Esophagus muscularis mucosa (tissue), 4 donors: Measurements from ENCODE around the gene NPBWR2. TPM values are rescaled to one million over a fixed set of nuclear protein-coding genes. Genes with fewer than 3 reads are reported as not detected.

Source experiments
- DNase-seq: peaks from one replicate; pipeline ENCODE4 v3.0.0-alpha.2; 2017; ENCODE audit errors: extremely low spot score
- H3K27ac ChIP-seq, 4 donors: fragments of 200-600 bp; sonication (generic); replicated peaks in 1 of 4; 1 replicate in 3 of 4; 2 replicates in 1 of 4; pipeline ENCODE4 v1.5.1; 2016 to 2019; ENCODE audit warnings: mild to moderate bottlenecking in 1 of 4
- H3K27me3 ChIP-seq, 4 donors: fragments of 200-600 bp; sonication (generic); one replicate each; pipeline versions ENCODE4 v1.5.1 to v1.6.0; 2016 to 2019
- H3K36me3 ChIP-seq, 4 donors: fragments of 200-600 bp; sonication (generic); one replicate each; pipeline ENCODE4 v1.5.1; 2016 to 2019
- H3K4me1 ChIP-seq, 4 donors: fragments of 200-600 bp; sonication (generic); one replicate each; pipeline ENCODE4 v1.5.1; 2016 to 2019
- H3K4me3 ChIP-seq, 4 donors: fragments of 200-600 bp; sonication (generic); 1 replicate in 2 of 4; 2 replicates in 2 of 4; pipeline ENCODE4 v1.5.1; 2016 to 2019; ENCODE audit warnings: mild to moderate bottlenecking in 4 of 4, moderate library complexity in 1 of 4
- H3K9me3 ChIP-seq, 4 donors: fragments of 200-600 bp; sonication (generic); 1 replicate in 3 of 4; 2 replicates in 1 of 4; pipeline ENCODE4 v1.5.1; 2016 to 2019
- CTCF ChIP-seq, 3 experiments: fragments of 200-600 bp in 2 of 3; fragments of 450-650 bp in 1 of 3; sonication (generic) in 2 of 3; IDR thresholded peaks; one replicate each; pipeline ENCODE4 v1.5.1; 2017 to 2019; ENCODE audit warnings: antibody characterized with exemption in 3 of 3, mild to moderate bottlenecking in 2 of 3, moderate library complexity in 1 of 3
- EP300 ChIP-seq: sonication (generic); formaldehyde crosslinking; IDR thresholded peaks from one replicate; pipeline ENCODE4 v1.6.1; 2017; ENCODE audit warnings: antibody characterized with exemption
- POLR2A ChIP-seq: fragments of 450-650 bp; IDR thresholded peaks from one replicate; pipeline ENCODE4 v1.6.1; 2017; ENCODE audit warnings: antibody characterized with exemption, moderate library complexity, mild to moderate bottlenecking, low read depth
- POLR2AphosphoS5 ChIP-seq, 2 donors: sonication (generic); formaldehyde crosslinking; IDR thresholded peaks; one replicate each; pipeline ENCODE4 v1.6.1; 2017; ENCODE audit warnings: antibody characterized with exemption in 2 of 2
- WGBS: methylation state at CpG from one replicate; pipeline ENCODE4 v1.1.5; 2018; 5-methylcytosine and 5-hydroxymethylcytosine counted together
- intact Hi-C: fragments of 100-400 bp; cut with DNase I; formaldehyde crosslinking; loops from one replicate; pipeline ENCODE4 v1.15.1; 2023
- total RNA-seq, 4 donors: library from RNA; depleted of rRNA; stranded (reverse); fragments of >200 nt; gene quantifications; one replicate each; pipeline versions ENCODE4 v1.1.0 to v1.2.1, GENCODE V29; 2016

The NPBWR2 gene
- total RNA-seq, 4 donors from 2014 or later = not detected

GRCh38 chr20:64093013-64093503 is 14.3 kb downstream of the NPBWR2 start:
- no peak overlapping the region for H3K27ac ChIP-seq
- WGBS = 37% methylated on average over 6 of the region's 9 CpGs
- TF ChIP-seq POLR2AphosphoS5 (IDR thresholded peaks at IDR 0.05) = no peak
- TF ChIP-seq POLR2A = no peak
- no peak for TF ChIP-seq EP300
- TF ChIP-seq CTCF (IDR thresholded peaks at IDR 0.05) = no peak

GRCh38 chr20:64092258-64093012 is 14.9 kb downstream of the NPBWR2 start:
- H3K27me3 ChIP-seq = peaks cover 0 to 60% (median 2%) of the 10 kb centered on the region in 4 donors
- DNase-seq = no peak
- no peaks in the 10 kb centered on the region for H3K4me1 ChIP-seq
- H3K36me3 ChIP-seq = no peaks in the 10 kb centered on the region
- no peak overlapping the region for H3K27ac ChIP-seq
- no peak overlapping the region for H3K4me3 ChIP-seq
- TF ChIP-seq POLR2A (no peak), EP300 (no peak), POLR2AphosphoS5 (IDR thresholded peaks at IDR 0.05) (no peak), CTCF (IDR thresholded peaks at IDR 0.05) (no peak)
- H3K9me3 ChIP-seq = no peaks in the 10 kb centered on the region
- 50% methylated on average over 12 of the region's 27 CpGs for WGBS
- intact Hi-C loops = no loop called here

More at GRCh38 chr20:64093013-64093503, 14.3 kb downstream of the NPBWR2 start:
- Histone ChIP-seq H3K36me3 (no peaks in the 10 kb centered on the region), H3K9me3 (no peaks in the 10 kb centered on the region), H3K4me1 (no peaks in the 10 kb centered on the region), H3K27me3 (peaks cover 0 to 57% (median 2%) of the 10 kb centered on the region in 4 donors), H3K4me3 (no peak overlapping the region)
- intact Hi-C loops = no loop called here
- DNase-seq = no peak

GRCh38 chr20:64091770-64092169 is 15.6 kb downstream of the NPBWR2 start:
- peaks cover 0 to 56% (median 2%) of the 10 kb centered on the region in 4 donors for H3K27me3 ChIP-seq

GRCh38 chr20:64091340-64091739 is 16.0 kb downstream of the NPBWR2 start:
- Histone ChIP-seq H3K27me3 (peaks cover 0 to 55% (median 0%) of the 10 kb centered on the region in 4 donors), H3K27ac (no peak overlapping the region), H3K4me3 (no peak overlapping the region), H3K9me3 (no peaks in the 10 kb centered on the region), H3K4me1 (no peaks in the 10 kb centered on the region), H3K36me3 (no peaks in the 10 kb centered on the region)
- WGBS = 72% methylated on average over 12 of the region's 19 CpGs
- intact Hi-C loops = no loop called here
- DNase-seq = no peak
- TF ChIP-seq CTCF (IDR thresholded peaks at IDR 0.05) (no peak), POLR2A (no peak), POLR2AphosphoS5 (IDR thresholded peaks at IDR 0.05) (no peak), EP300 (no peak)

More at GRCh38 chr20:64091770-64092169, 15.6 kb downstream of the NPBWR2 start:
- Histone ChIP-seq H3K4me3 (no peak overlapping the region), H3K4me1 (no peaks in the 10 kb centered on the region), H3K36me3 (no peaks in the 10 kb centered on the region), H3K9me3 (no peaks in the 10 kb centered on the region), H3K27ac (no peak overlapping the region)
- 18% methylated on average over 10 of the region's 16 CpGs for WGBS
- TF ChIP-seq CTCF (IDR thresholded peaks at IDR 0.05) (no peak), POLR2A (no peak), EP300 (no peak)
- no peak for DNase-seq
- intact Hi-C loops = no loop called here
